A549 (cell line): ENCODE data around the gene CD300LF. TPM values are rescaled to one million over a fixed set of nuclear protein-coding genes. Genes with fewer than 3 reads are reported as not detected.
A peak's percentile ranks its signal among the peaks of the same experiment; 100 is the strongest.

Experiments
- ATAC-seq, 2 experiments: fragments of 200-7000 bp in 1 of 2; fragments of >200 bp in 1 of 2; cut with Nextera tagmentation in 1 of 2; cut with Tn5 transposase in 1 of 2; 3 replicates each; pipeline versions ENCODE4 v1.8.0 to v1.9.1; 2018 to 2020; ENCODE audit warnings: mild to moderate bottlenecking in 1 of 2, moderate library complexity in 1 of 2
- CTCF ChIA-PET: fragments of 300-600 bp; sonication (Branson Sonifier 250); formaldehyde crosslinking; extraction: SDS; loops from one replicate; lab custom pipeline; 2021; ENCODE audit warnings: antibody characterized with exemption, inconsistent platforms; lab: Yijun Ruan, JAX
- POLR2A ChIA-PET: fragments of 350-600 bp; formaldehyde crosslinking; extraction: SDS; loops from one replicate; lab custom pipeline; 2021; ENCODE audit warnings: antibody characterized with exemption, inconsistent platforms; lab: Yijun Ruan, JAX
- DNase-seq, 2 experiments: peaks; one replicate each; pipeline versions ENCODE4 v3.0.0 to v3.0.0-alpha.2; 2011 to 2016; ENCODE audit warnings: low read depth in 1 of 2, low spot score in 1 of 2
- FAIRE-seq: peaks from 2 replicates; lab custom pipeline; 2011; peaks lifted over from hg19 to GRCh38; lab: Jason Lieb, UNC
- H3K27ac ChIP-seq, 2 experiments: fragments of >200 bp; sonication (Bioruptor Twin); formaldehyde crosslinking; 3 replicates each; pipeline ENCODE4 v1.5.1; 2016 to 2017
- H3K4me1 ChIP-seq: fragments of >200 bp; sonication (Bioruptor Twin); formaldehyde crosslinking; 3 replicates; pipeline ENCODE4 v1.6.1; 2016
- H3K4me2 ChIP-seq: fragments of >200 bp; sonication (Bioruptor Twin); formaldehyde crosslinking; 3 replicates; pipeline ENCODE4 v1.6.1; 2016
- H3K4me3 ChIP-seq: fragments of >200 bp; sonication (Bioruptor Twin); formaldehyde crosslinking; 3 replicates; pipeline ENCODE4 v1.5.1; 2016
- H3K9me3 ChIP-seq: fragments of >200 bp; sonication (Bioruptor Twin); formaldehyde crosslinking; 3 replicates; pipeline ENCODE4 v1.6.1; 2016
- BCL3 ChIP-seq: fragments of >200 bp; sonication (Bioruptor Twin); formaldehyde crosslinking; IDR thresholded peaks from 3 replicates; pipeline ENCODE4 v1.6.1; 2016
- BHLHE40 ChIP-seq: IDR thresholded peaks from 2 replicates; pipeline ENCODE4 v1.6.1; 2012; ENCODE audit warnings: low read depth, low read length, inconsistent platforms
- CTCF ChIP-seq: fragments of >200 bp; sonication (Bioruptor Twin); formaldehyde crosslinking; IDR thresholded peaks from 3 replicates; pipeline ENCODE4 v1.5.1; 2016
- GATA3 ChIP-seq: IDR thresholded peaks from 2 replicates; pipeline ENCODE4 v1.6.1; 2012; ENCODE audit warnings: borderline replicate concordance
- HEYL ChIP-seq: fragments of 250-450 bp; sonication (Bioruptor Pico); IDR thresholded peaks from 2 replicates; pipeline ENCODE4 v1.8.0; 2021; ENCODE audit warnings: mild to moderate bottlenecking, moderate library complexity
- MAZ ChIP-seq: fragments of 150-350 bp; IDR thresholded peaks from 2 replicates; pipeline ENCODE4 v1.6.1; 2014; ENCODE audit warnings: antibody characterized with exemption, low read depth, low read length, borderline replicate concordance
- NFE2L2 ChIP-seq: fragments of 150-350 bp; conservative IDR thresholded peaks from 2 replicates; pipeline ENCODE4 v1.6.1; 2014; ENCODE audit warnings: low read length
- POLR2A ChIP-seq: IDR thresholded peaks from 2 replicates; pipeline ENCODE4 v1.6.1; 2012; ENCODE audit warnings: mild to moderate bottlenecking, low read length
- RARB ChIP-seq: fragments of 250-450 bp; sonication (Bioruptor Pico); IDR thresholded peaks from 2 replicates; pipeline ENCODE4 v1.8.0; 2021; ENCODE audit warnings: mild to moderate bottlenecking, moderate library complexity
- SMC3 ChIP-seq: fragments of >200 bp; sonication (Bioruptor Twin); formaldehyde crosslinking; IDR thresholded peaks from 3 replicates; pipeline ENCODE4 v1.6.1; 2018; ENCODE audit warnings: inconsistent platforms
- USF2 ChIP-seq: fragments of 450-650 bp; IDR thresholded peaks from 2 replicates; pipeline ENCODE4 v1.6.1; 2014; ENCODE audit warnings: antibody characterized with exemption
- WGBS: methylation state at CpG from one replicate; pipeline ENCODE4 v1.1.6; 2017; ENCODE audit errors: missing lambda C conversion rate; 5-methylcytosine and 5-hydroxymethylcytosine counted together
- polyA plus RNA-seq, 4 experiments: library from polyadenylated mRNA; depleted of rRNA in 3 of 4; stranded (reverse); fragments of >200 nt; fragmentation: RNase III in 1 of 4; extraction: RNeasy Plus Mini Kit Qiagen cat#74134 plus additional on column Dnase treatment in 1 of 4; gene quantifications; 2 replicates in 3 of 4; 3 replicates in 1 of 4; pipeline ENCODE4 v1.2.3, GENCODE V29; 2011 to 2017
- TF ChIP-seq, protein P1 (sequence below): fragments of 250-450 bp; sonication (Bioruptor Pico); IDR thresholded peaks from 2 replicates; pipeline ENCODE4 v1.5.0; 2021; ENCODE audit warnings: mild to moderate bottlenecking, moderate library complexity, borderline replicate concordance
- TF ChIP-seq, protein P2 (sequence below): fragments of 250-450 bp; sonication (Bioruptor Pico); IDR thresholded peaks from 2 replicates; pipeline ENCODE4 v1.5.0; 2020; ENCODE audit warnings: low read depth, mild to moderate bottlenecking, moderate library complexity

The CD300LF gene
- polyA plus RNA-seq, 2 of the 4 experiments (the other 2 are of a cell fraction) = not detected

GRCh38 chr17:74698069-74698468, 14.7 kb downstream of the CD300LF start:
- FAIRE-seq (no peak), DNase-seq (no peak), ATAC-seq (no peak)
- Histone ChIP-seq H3K4me2 (no peak overlapping the region), H3K4me1 (no peaks in the 10 kb centered on the region), H3K4me3 (no peak overlapping the region), H3K9me3 (peaks cover 5% of the 10 kb centered on the region; the same call in 2 of the 3 replicates), H3K27ac (no peak overlapping the region)
- TF ChIP-seq USF2 (no peak), CTCF (no peak), GATA3 (no peak)
- TF ChIP-seq, protein P1, sequence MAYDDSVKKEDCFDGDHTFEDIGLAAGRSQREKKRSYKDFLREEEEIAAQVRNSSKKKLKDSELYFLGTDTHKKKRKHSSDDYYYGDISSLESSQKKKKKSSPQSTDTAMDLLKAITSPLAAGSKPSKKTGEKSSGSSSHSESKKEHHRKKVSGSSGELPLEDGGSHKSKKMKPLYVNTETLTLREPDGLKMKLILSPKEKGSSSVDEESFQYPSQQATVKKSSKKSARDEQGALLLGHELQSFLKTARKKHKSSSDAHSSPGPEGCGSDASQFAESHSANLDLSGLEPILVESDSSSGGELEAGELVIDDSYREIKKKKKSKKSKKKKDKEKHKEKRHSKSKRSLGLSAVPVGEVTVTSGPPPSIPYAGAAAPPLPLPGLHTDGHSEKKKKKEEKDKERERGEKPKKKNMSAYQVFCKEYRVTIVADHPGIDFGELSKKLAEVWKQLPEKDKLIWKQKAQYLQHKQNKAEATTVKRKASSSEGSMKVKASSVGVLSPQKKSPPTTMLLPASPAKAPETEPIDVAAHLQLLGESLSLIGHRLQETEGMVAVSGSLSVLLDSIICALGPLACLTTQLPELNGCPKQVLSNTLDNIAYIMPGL = no peak
- TF ChIP-seq, protein P2, sequence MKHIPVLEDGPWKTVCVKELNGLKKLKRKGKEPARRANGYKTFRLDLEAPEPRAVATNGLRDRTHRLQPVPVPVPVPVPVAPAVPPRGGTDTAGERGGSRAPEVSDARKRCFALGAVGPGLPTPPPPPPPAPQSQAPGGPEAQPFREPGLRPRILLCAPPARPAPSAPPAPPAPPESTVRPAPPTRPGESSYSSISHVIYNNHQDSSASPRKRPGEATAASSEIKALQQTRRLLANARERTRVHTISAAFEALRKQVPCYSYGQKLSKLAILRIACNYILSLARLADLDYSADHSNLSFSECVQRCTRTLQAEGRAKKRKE (CRISPR knock-in tag) = no peak
- WGBS = 41% methylated on average over 7 of the region's 7 CpGs
- ChIA-PET CTCF (interaction anchor here (1.2 kb wide), 2 partner anchors 12 to 40 kb away, joined by 4 to 5 read pairs; no protein-coding TSS in a partner anchor), POLR2A (no interaction called here)

- POLR2A ChIA-PET = no interaction called here
- TF ChIP-seq POLR2A = peak; percentile 18; the same call in 1 of the 2 replicates
- no peak for TF ChIP-seq RARB (CRISPR knock-in tag)
- CTCF ChIA-PET = interaction anchor here (1.2 to 1.3 kb wide), 3 partner anchors 11 to 93 kb away, joined by 3 to 5 read pairs (median 4); no protein-coding TSS in a partner anchor
- no peak for ATAC-seq
- no peak for FAIRE-seq
- Histone ChIP-seq H3K4me2 (no peak overlapping the region), H3K27ac (no peak overlapping the region), H3K4me3 (no peak overlapping the region), H3K9me3 (peaks cover 5% of the 10 kb centered on the region; the same call in 2 of the 3 replicates), H3K4me1 (no peaks in the 10 kb centered on the region)
- DNase-seq = no peak
- 61% methylated on average over 2 of the region's 2 CpGs for WGBS
These were observed 15.2 kb downstream of the CD300LF start for GRCh38 chr17:74697515-74697914.

- Histone ChIP-seq H3K4me1 (no peaks in the 10 kb centered on the region), H3K27ac (no peak overlapping the region), H3K9me3 (peaks cover 5% of the 10 kb centered on the region; the same call in 2 of the 3 replicates), H3K4me3 (no peak overlapping the region), H3K4me2 (no peak overlapping the region)
- FAIRE-seq (no peak), ATAC-seq (no peak; a peak in 1 of 6 replicates), DNase-seq (no peak)
- 62% methylated on average over 8 of the region's 11 CpGs for WGBS
- POLR2A ChIA-PET = no interaction called here
- TF ChIP-seq CTCF = no peak
- TF ChIP-seq BHLHE40 = no peak
- TF ChIP-seq SMC3 = no peak
- no peak for TF ChIP-seq BCL3
- TF ChIP-seq NFE2L2 = no peak
- TF ChIP-seq MAZ = no peak
- TF ChIP-seq HEYL (CRISPR knock-in tag) = no peak
- CTCF ChIA-PET = interaction anchor here (1.0 to 2.3 kb wide), 5 partner anchors 10 to 93 kb away, joined by 3 to 9 read pairs (median 3); no protein-coding TSS in a partner anchor
These were observed 17.1 kb downstream of the CD300LF start for GRCh38 chr17:74695629-74696028.
